ENCODE results near the gene DOCK1.
A peak's percentile ranks its signal among the peaks of the same experiment; 100 is the strongest.
"Not testable (repeated sequence)": the region's sequence is repeated elsewhere in the genome, so short reads cannot be mapped to it uniquely, and the experiment has no call there.

Gene DOCK1

DNA sequence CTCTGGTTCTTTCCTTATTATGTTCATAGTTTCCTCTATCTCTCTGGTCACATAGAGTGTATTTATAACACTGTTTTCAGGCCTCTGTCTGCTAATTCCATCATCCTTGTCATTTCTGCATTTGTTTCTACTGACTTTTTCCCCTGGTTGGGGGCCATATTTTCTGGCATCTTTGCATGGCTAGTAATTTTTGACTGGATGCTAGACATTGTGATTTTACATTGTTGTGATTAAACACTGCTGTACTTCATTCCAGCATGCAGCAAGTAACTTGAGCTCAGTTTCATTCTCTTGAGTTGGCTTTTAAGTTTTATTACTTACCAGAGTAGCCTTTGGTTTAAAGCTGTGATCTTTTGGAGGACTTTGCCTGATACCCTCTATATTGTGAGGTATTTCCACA lies 6.8 kb upstream of the DOCK1 start:
- peaks cover 40% of the 10 kb centered on the region for H3K9me3 Mint-ChIP-seq
- no peak overlapping the region for H3K4me3 Mint-ChIP-seq
- no peak overlapping the region for H3K27ac Mint-ChIP-seq
- no peaks in the 10 kb centered on the region for H3K4me1 Mint-ChIP-seq
- peaks cover 52% of the 10 kb centered on the region for H3K36me3 Mint-ChIP-seq (ENCODE audit: low read depth)
- peaks cover 8% of the 10 kb centered on the region for H3K27me3 Mint-ChIP-seq (ENCODE audit: low read depth, poor library complexity)
- TF ChIP-seq CTCF (IDR thresholded peaks at IDR 0.05), result no peak
- DNase-seq, result no peak

DNA sequence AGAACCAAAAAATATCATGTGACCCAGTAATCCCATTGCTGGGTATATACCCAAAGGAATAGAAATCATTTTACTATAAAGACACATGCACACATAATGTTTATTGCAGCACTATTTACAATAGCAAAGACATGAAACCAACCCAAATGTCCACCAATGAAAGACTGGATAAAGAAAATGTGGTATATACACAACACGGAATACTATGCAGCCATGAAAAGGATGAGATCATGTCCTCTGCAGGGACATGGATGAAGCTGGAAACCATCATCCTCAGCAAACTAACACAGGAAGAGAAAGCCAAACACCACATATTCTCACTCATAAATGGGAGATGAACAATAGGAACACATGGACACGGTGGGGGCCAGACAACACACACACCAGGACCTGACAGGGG lies 5.7 kb upstream of the DOCK1 start:
- H3K27ac Mint-ChIP-seq; H3K27me3 Mint-ChIP-seq (ENCODE audit: low read depth, poor library complexity); DNase-seq; H3K4me3 Mint-ChIP-seq; H3K4me1 Mint-ChIP-seq: not testable (repeated sequence)
- Mint-ChIP-seq H3K9me3 (peaks cover 40% of the 10 kb centered on the region), H3K36me3 (ENCODE audit: low read depth) (peaks cover 61% of the 10 kb centered on the region)

DNA sequence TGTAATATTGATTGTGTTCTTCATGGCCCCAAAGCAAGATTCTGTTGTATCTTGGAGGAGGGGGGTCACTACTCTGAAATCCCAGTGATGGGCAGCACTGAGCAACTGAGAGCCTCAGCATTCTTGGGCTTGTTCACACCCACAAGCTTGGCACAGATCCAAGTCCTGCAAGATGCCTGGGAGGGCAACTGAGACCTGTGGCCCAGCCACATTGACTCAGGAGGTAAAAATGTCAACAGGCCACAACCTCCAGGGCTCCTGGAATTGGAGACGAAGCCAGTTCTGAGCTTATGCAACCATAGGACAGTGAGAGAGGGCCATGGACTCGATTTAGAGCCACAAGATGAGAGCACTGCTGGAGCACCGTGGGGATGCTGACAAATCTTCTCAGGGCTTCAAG lies 3.1 kb upstream of the DOCK1 start:
- no peak for DNase-seq
- H3K36me3 Mint-ChIP-seq (ENCODE audit: low read depth), result peaks cover 63% of the 10 kb centered on the region
- peaks cover 9% of the 10 kb centered on the region for H3K27me3 Mint-ChIP-seq (ENCODE audit: low read depth, poor library complexity)
- no peak overlapping the region for H3K4me3 Mint-ChIP-seq
- H3K9me3 Mint-ChIP-seq, result peaks cover 35% of the 10 kb centered on the region
- peaks cover 19% of the 10 kb centered on the region for H3K4me1 Mint-ChIP-seq
- no peak for TF ChIP-seq CTCF (IDR thresholded peaks at IDR 0.05)
- H3K27ac Mint-ChIP-seq, result no peak overlapping the region

GRCh38 chr10:126903656-126904360 lies 1.4 kb upstream of the DOCK1 start:
- H3K27ac Mint-ChIP-seq, result no peak overlapping the region
- peaks cover 24% of the 10 kb centered on the region for H3K4me1 Mint-ChIP-seq
- peak overlapping the region; percentile 89 for H3K4me3 Mint-ChIP-seq
- peaks cover 12% of the 10 kb centered on the region for H3K27me3 Mint-ChIP-seq (ENCODE audit: low read depth, poor library complexity)
- peaks cover 19% of the 10 kb centered on the region for H3K9me3 Mint-ChIP-seq
- DNase-seq, result no peak
- no peak for TF ChIP-seq CTCF (IDR thresholded peaks at IDR 0.05)
- H3K36me3 Mint-ChIP-seq (ENCODE audit: low read depth), result peaks cover 51% of the 10 kb centered on the region

GRCh38 chr10:126904516-126904817 lies 761 bp upstream of the DOCK1 start:
- H3K36me3 Mint-ChIP-seq (ENCODE audit: low read depth), result peaks cover 44% of the 10 kb centered on the region
- no peak for DNase-seq
- H3K4me1 Mint-ChIP-seq, result peaks cover 24% of the 10 kb centered on the region
- H3K4me3 Mint-ChIP-seq, result peak overlapping the region; percentile 89
- peaks cover 10% of the 10 kb centered on the region for H3K27me3 Mint-ChIP-seq (ENCODE audit: low read depth, poor library complexity)
- H3K9me3 Mint-ChIP-seq, result peaks cover 12% of the 10 kb centered on the region
- no peak for TF ChIP-seq CTCF (IDR thresholded peaks at IDR 0.05)
- H3K27ac Mint-ChIP-seq, result no peak overlapping the region

- peaks cover 25% of the 10 kb centered on the region for H3K4me1 Mint-ChIP-seq
- peak; percentile 75 for DNase-seq
- peak overlapping the region; percentile 89 for H3K4me3 Mint-ChIP-seq
- H3K9me3 Mint-ChIP-seq, result no peaks in the 10 kb centered on the region
- H3K27ac Mint-ChIP-seq, result peak overlapping the region; percentile 36
- no peak for TF ChIP-seq CTCF (IDR thresholded peaks at IDR 0.05)
- H3K27me3 Mint-ChIP-seq (ENCODE audit: low read depth, poor library complexity), result peaks cover 6% of the 10 kb centered on the region
- peaks cover 34% of the 10 kb centered on the region for H3K36me3 Mint-ChIP-seq (ENCODE audit: low read depth)
Observed at GRCh38 chr10:126905776-126906703, 812 bp downstream of the DOCK1 start.

Measured in nephron progenitor cell (in vitro differentiated cells).